Fibroblast of skin of left biceps (primary cell): ENCODE data around the gene TMEM86B.
"Not testable (repeated sequence)": the region's sequence is repeated elsewhere in the genome, so short reads cannot be mapped to it uniquely, and the experiment has no call there.

ENCODE experiments used
- DNase-seq, 2 experiments: peaks; one replicate each; pipeline ENCODE4 v3.0.0-alpha.2; 2013; ENCODE audit warnings: low read depth in 2 of 2

The TMEM86B gene

GRCh38 chr19:55220525-55220924 lies 8.0 kb downstream of the TMEM86B start:
- no peak for DNase-seq

DNA sequence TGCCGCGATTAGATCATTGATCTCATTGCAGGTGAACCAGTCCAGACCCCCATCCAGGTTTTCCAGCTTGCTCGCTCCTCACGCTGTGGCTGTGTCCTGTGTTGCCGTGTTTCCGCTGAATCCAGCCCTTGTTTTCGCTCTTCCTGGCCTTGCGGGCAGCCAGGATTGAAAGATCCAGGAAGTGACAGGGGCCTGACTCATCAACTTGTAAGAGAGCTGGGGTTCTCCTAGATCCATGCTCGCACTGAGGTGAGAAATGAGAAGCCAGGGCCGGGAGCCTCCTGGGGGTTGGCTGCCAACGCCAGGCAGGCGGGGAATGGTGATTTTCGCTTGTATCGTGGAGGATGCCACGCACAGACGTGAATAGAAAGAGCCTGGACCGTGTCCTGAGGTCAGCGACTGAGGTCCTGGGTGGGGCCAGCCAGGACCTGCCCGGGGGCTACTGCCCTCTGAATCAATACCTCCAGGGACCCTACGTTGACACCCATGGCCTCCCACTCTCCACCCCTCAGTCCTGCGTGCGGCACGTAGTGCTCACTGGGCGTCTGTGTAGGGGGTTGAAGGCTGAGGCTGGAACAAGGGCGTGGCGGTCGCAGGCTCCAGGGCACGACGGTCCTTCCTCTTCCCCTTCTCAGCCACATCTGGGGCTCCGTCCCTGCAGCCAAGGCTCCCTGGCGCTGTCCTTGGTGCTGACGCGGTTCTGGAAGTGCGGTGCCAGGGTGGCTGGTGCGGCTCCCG lies 11.9 kb downstream of the TMEM86B start:
- DNase-seq = peak; percentile 96 to 97

DNA sequence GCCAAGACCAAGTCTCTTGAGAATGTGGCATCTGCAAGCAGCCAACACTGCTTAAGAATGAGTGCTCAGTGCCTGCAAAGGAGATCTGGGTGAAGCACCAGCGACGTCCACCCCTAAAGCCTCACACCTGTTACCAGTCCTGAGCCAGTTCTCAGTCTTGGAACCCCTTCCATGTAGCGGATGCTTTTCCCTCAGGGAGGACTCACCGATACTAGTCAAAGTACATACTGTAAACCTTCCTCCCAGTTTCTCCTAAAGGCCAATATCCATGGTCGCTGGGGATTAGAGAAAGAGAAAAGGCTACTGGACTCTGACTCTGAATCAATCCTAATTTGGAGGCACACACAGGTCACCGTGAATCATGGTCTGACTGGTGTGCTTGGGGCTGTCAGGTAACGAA lies 15.0 kb downstream of the TMEM86B start:
- DNase-seq = no peak

DNA sequence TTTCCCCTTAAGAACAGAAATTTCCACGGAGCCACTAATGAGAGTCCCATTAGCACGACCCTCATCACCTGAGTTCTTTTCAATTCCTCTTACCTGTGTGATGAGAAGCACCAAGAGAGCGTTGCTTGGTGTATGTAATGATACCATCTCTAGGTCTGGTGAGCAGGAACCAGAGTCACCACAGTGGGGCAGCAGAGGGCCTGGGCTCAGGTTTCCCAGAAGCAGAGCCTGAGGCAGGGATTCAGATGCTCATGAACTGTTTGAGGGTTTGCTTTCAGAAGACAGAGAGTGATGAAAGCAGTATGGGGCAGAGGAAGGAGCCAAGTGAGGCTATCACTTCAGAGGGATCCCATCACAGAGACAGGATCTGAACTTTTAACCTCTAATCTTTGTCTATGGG lies 16.1 kb downstream of the TMEM86B start:
- DNase-seq = no peak

DNA sequence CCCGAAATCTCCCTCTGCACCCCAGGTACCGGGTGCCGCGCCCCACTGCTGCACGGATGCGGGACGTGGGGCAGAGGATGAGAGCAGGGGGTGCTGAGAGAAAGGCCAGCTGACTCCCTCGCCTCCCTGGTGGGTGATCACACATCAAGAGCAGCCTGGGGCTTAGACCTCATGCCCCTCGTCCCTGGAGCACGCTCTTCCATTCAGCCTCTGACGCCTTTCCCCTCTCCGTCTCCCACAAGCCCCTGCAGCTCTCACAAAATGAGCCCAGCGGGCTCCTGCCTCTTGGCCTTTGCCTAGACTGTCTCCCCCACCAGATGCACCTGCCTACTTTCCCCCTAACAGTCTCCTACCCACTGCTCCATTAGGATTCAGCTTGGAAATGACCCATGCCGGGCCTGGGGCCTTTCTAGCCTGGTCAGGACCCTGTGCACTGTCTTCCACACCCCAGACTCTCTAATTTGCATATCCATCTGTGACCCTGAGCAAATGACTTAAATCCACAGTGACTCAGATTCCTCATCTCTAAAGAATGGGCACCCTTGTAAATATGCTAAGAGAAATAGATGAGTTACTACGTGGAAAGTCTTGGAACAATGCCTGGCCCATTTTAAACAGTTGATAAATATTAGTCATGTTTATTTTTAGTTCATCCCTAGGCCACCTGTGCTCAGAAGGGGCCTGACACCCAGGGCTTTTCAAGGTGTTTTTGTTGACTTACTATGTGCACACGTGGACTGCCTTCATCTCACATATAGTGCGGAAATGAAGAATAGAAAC lies 18.7 kb downstream of the TMEM86B start:
- DNase-seq = peak; percentile 62 to 64

DNA sequence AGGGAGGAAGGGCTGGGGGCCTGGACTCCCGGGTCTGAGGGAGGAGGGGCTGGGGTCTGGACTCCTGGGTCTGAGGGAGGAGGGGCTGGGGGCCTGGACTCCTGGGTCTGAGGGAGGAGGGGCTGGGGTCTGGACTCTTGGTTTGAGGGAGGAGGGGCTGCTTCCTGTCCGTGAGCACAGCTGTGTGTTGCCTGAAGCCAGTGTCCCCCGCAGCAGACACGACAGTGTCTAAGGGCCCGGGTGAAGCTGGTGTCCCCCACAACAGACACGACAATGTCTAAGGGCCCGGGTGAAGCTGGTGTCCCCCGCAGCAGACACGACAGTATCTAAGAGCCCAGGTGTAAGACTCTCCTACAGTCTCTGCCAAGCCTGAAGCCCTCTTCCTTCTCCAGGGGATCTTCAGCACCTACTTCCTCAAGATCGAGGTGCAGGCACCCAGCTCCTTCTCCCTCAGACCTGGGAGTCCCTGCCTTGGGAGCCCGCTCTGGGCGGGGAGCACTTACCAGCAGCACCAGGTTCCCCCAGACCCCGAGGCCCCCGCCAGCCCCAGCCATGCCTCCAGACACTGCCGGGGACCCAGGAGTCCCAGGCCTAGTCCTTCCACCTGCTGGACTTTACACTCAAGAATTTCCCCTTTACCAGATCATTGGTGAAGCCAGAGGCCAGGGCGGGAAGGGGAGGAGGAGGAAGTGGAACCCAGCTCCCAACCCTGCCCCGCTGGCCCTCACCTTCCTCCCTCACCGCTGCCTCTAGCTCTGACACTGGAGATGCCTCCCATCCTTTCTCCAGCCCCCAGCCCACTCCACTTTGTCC lies 19.5 kb downstream of the TMEM86B start, which contains the start of gene PTPRH:
PTPRH (minus strand) TSS at position 622 of the 813 bp plus-strand sequence; CDS start at position 554, 68 bp downstream.
- no peak for DNase-seq

DNA sequence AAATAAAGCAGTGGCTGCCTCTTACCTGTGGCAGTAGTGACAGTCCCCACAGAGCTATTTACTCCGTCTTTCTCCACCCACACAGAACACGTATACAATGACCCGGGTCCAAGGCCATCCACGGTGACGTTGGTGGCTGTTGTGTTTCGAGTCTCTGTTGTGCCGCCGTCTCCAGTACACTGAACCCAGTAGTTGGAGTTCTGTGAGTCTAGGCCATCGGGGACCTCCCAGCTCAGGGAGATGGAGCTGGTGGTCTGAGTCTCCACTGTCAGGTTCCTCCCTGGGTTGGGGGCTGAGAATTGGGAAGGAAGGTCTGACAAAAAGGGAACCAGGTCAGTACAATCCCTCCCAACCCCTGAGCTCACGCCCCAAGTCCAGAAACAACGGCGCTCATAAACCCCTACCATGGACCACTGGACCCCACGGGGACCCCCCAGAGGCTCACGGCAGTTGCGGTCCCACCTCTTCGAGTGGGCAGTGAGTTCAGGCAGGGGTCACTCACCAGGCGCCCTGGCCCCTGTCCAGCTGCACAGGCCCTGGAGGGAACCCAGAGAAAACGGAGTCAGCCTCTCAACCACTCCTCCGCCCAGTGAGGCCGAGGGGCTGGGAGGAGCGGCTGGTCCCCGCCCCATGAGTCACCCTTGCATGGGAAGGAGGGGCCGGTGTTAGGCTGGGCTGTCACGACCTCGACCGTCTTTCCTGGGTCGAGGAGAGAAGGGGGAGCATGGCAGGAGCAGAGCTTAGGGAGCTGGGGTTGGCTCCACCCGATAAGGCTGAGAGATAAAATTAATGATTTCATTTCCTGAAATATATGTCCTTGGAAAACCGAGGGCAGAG lies 21.7 kb downstream of the TMEM86B start:
- DNase-seq = peak; percentile 47 to 50

DNA sequence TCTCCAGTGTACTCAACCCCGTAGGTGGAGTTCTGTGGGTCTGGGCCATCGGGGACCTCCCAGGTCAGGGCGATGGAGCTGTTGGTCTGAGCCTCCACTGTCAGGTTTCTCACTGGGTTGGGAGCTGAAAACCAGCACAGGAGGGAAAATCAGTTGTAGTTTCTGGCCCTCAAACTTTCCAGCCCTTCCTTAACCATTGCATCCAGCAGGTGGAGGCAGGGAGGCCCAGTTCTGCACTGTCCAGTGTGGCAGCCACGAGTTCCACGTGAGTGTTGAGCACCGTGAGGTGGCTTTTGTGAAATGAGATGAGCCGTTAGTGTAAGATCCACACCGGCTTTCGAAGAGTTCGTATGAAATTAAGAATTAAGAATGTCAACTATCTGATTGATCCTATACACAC lies 26.4 kb downstream of the TMEM86B start:
- not testable (repeated sequence) for DNase-seq

DNA sequence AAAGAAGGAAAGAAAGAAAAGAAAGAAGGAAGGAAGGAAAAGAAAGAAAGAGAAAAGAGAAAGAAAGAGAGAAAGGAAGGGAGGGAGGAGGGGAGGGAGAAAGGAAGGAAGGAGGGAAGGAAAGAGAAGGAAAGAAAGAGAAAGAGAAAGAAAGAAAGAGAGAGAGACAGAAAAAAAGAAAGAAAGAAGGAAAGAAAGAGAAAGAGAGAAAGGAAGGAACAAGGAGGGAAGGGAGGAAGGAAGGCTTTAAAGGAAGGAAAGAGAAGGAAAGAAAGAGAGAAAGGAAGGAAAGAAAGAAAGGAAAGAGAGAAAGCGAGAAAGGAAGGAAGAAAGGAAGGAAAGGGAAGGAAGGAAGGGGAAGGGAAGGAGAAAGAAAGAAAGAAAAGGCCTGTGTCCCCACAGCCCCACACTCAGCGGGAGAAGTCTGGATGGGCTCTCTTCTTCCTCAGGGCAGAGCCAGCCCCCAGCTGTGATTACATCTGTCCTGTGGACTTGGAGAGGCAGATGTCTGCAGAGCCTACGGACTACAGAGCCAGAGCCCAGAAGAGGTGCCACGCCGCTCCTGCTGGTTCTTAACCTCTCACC lies 28.9 kb downstream of the TMEM86B start:
- no peak for DNase-seq

DNA sequence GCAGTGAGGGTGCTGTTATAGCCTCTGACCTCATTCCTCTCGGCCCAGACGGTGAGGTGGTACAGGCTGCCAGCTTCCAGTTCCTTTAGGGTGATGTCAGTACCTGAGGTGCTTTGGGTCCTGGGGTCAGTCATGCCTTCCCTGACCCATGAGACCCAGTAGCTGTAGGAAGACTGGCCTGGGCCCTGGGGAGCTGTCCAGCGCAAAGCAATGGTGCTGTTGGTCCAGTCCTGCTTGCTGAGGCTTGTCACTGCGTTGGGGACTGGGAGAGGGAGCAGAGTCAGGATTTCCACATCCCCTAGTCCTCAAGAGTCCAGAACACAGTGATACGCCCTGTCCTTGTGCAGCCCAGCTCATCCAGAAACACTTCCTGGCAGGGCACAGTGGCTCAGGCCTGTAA lies 29.9 kb downstream of the TMEM86B start:
- DNase-seq = no peak

GRCh38 chr19:55197528-55197927 lies 31.0 kb downstream of the TMEM86B start:
- DNase-seq = no peak

DNA sequence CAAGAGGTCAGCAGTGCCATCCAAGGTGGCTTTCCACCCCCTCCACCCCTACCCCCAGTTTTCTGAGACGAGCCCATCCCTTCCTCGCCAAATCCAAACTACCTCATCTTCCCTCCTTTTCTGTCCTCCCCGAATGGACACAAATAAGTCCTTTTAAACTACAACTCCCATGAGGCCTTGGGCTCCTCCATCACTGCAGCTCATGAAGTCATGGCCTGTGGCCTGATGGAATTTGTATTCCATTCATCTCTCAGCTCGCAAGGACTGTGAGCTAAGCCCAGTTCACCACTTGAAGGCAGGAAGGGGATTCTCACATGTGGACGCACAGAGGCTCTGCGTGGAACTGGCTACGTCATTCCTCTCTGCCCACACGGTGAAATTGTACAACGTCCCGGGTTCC lies 31.8 kb downstream of the TMEM86B start:
- DNase-seq = no peak

DNA sequence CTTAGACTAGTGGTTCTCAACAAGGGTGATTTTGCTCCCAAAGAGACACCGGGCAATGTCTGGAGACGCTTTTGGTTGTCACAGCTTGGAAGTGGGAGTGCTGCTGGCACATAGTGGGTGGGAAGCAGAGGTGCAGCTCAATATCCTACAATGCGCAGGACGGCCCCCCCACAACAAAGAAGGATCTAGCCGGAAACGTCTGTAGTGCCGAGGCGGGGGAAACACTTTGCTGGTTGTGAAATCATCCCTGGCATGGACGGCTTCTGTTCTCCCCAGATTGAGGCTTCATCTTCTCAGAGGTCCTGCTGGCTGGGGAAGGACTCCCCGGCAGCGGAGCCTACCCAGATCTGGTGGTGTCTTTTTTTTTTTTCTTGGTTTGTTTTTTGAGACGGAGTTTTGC lies 35.1 kb downstream of the TMEM86B start:
- no peak for DNase-seq

DNA sequence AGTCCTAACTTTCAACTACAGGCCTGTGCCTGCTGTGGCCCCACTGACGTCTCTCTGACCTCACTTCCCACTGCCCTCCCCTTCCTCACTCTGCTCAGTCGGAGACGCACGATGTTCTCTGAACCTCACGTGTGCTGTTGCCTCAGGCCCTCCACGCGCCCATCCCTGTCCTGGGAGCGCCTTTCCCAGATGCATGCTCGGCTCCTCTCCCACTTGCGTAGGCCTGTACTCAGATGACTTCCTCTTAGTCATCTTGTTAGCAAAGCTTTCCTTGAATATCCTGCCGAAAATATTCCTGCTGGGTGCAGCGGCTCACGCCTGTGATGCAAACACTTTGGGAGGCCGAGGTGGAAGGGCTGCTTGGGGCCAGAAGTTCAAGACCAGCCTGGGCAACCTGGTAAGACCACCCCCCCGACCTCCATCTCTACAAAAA lies 39.1 kb downstream of the TMEM86B start:
- peak; percentile 46 to 54 for DNase-seq

DNA sequence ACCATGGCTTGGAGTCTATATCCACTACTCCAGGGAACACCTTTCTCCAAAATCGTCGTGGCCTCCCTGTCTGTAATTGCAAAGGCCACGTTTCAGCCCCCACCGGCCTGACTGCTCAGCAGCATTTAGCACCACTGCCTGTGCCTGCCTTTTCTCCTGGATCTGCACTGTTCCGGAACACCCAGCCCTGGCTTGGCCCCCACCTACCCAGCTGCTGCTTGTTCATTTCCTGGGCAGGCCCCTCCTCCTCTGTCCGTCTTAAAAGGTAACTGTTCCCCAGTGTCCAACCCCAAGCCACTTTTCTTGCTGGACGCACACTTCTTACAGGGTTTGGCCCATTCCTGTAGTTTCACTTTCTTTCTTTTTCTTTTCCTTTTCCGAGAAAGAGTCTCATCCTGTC lies 39.9 kb downstream of the TMEM86B start:
- no peak for DNase-seq

GRCh38 chr19:55186080-55186479 lies 42.5 kb downstream of the TMEM86B start:
- no peak for DNase-seq

GRCh38 chr19:55181740-55182139 lies 46.8 kb downstream of the TMEM86B start:
- DNase-seq = no peak

- no peak for DNase-seq
Observed at GRCh38 chr19:55179606-55180484, 48.7 kb downstream of the TMEM86B start, which contains the start of gene SYT5. Gene SYT5 (minus strand): TSS chr19:55180289. CDS start chr19:55179041, 1,248 bp downstream.

- peak in 1 of 2 experiments; percentile 21 for DNase-seq
Observed at GRCh38 chr19:55178781-55179599, 49.6 kb downstream of the TMEM86B start.
